C1 segment of cervical spinal cord (tissue), 14 donors: Measurements from ENCODE around the gene MTMR12.
"Not testable (repeated sequence)": the region's sequence is repeated elsewhere in the genome, so short reads cannot be mapped to it uniquely, and the experiment has no call there.

ENCODE experiments used
- DNase-seq, 14 donors: peaks; one replicate each; lab custom pipeline; 2025; lab: John Stamatoyannopoulos, UW

The MTMR12 gene

DNA sequence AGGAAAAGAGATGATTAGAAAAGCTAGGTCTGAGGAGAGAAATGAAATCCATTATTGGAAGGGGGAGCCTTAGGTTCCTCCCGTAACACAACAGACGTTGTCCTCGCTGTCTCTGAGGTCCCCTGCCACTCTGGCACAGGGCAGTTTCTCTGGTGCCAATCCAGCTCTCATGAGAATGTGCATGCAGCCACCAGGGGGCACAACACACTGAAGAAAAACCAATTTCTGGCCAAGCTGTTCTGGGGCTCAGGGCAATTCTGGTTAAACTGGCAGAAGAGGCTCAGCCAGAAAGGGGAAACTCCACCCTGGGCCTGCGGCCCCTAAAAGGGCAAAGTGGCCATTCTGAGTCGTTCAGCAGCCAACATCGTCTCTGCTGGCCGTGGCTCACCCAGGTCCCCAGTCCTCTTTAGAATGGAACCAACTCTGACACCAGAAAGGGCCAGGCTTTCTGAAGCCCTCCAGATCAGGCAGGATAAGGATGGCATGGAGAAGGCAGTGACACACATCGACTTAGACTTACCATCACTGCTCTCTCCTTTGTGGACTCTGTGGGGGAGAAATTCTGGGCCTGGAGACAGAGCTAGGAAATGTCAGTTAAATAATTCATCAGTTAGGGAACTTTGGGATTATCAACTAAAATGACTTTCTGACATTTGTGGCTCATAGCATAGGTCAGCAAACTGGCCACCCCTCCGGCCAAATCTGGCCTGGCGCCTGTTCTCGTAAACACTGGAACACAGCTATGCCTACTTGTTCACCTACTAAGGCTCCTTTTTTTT lies 80.1 kb downstream of the MTMR12 start:
- peak in 13 of 14 donors; percentile 20 to 80 (median 66) for DNase-seq

DNA sequence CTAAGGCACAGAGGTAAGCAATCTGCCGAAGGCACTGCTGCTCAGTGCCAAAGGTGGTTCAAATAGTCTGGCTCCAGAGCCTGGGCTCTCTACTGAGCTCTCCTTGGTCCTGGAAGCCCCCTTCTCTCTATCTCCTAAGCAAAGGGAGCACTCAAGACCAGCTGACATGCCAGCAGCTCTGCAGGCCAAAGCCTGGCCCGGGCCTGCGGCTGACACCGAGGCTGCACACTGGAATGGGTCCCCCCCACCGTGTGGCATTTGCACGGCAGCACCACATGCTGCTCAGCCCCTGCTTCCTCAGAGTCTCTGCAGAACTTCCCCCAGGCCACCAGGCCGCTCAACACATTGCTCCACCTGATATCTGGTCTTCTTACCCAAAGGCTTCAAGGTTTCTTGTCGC lies 80.8 kb downstream of the MTMR12 start:
- DNase-seq, result peak in 4 of 14 donors; percentile 20 to 68 (median 30)

DNA sequence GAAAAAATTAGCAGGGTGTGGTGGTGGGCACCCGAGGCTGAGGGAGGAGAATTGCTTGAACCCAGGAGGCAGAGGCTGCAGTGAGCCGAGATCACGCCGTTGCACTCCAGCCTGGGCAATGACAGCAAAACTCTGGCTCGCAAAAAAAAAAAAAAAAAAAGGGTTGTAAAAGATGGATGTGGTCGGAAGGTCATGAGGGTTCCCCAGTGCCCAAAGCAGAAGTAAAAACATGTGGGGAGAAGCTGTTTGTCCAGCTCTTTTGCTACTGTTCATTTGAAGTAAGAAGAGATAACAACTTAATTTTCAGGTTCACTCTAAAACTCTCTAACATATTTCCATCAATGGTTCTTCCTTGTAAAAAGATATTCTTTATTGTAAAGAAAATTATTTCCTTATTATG lies 81.5 kb downstream of the MTMR12 start:
- no peak for DNase-seq

DNA sequence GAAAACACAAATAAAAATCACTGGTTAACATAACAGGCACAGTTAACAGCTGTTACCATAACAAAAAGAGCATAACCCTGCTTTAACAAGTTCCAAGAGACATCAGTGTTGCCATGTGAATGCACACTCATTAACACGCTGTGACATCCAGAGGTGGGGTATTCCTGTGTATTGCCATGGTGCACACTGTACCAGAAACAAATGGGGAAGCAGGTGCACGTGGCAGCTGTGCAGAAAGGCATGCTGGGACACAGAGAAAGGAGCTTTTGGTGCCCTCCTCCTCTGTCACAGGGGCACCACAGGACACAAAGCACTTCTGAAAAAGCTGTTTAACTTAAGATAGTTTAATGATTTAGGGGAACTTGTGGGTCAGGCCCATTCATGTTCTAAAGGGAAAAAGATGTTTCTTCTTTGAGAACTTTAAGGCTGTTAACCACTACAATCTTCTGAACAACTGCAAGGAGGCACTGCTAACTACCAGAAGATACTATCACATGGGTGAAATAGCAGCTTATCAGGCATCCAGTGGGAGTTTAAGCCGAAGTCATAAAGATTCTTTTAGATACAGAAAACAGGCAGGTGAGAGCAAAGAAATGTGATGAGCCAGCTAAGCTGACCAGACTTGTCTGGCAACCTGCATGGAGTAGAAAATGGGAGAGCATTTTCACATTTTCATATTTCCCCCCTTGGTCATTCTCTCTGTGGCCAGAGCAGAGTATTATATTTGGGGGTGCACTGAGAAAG lies 82.2 kb downstream of the MTMR12 start:
- peak in 1 of 14 donors; percentile 10 for DNase-seq

DNA sequence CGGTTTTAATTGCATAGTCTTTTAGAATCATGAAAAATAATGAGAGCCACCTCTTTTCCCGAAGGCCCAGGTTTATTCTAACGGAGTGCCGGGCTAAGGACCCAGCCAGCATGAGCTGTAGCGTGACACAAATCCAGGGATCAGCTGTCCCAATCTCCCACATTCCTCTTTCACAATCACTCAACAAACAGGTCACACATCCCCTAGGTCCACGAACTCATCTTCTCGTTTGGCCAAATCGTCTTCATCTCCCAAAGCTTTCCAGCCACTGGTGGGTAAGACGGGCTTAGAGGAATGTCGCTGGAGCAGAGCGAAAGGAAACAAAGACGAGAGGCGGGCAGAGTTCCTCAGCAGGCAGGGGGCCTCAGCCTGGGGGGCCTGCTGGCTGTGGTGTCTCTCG lies 83.2 kb downstream of the MTMR12 start:
- no peak for DNase-seq

DNA sequence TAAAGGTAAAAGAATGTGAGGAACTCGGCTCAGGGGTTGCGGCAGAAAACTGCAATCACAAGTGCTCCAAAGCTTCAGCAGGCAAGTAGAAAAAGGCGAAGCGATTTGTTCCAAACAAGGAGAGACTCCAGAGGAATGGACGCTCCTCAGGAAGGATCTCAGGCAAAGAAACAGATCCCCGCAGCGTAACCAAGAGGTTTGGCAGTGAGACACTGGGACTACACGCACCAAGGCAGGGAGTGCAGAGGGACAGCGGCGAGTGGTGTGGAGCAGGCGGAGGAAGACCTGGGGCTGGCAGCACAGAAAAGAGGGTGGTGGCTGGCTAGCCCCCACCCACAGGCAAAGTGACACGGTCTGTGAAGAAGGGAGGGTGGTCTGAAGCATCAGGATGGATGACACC lies 83.9 kb downstream of the MTMR12 start:
- DNase-seq, result no peak

DNA sequence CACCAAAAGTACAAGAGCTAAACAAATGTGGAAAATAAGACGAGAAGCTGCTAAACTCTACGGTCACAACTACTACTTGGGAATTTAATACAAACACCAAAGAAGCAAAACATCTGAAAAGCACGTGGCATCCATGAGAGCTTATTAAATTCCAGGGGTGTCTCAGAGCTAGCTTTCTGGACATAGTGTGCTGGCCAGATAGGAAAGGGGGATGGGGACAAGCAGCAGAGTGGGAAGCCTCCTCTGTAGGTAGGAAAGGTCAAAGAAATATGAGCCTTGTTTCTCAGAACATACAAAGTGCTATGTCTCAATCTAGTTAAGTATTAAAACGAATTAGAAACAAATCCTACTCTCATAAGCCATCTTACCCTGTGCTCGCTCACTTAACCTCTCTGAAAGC lies 87.3 kb downstream of the MTMR12 start:
- DNase-seq, result no peak

DNA sequence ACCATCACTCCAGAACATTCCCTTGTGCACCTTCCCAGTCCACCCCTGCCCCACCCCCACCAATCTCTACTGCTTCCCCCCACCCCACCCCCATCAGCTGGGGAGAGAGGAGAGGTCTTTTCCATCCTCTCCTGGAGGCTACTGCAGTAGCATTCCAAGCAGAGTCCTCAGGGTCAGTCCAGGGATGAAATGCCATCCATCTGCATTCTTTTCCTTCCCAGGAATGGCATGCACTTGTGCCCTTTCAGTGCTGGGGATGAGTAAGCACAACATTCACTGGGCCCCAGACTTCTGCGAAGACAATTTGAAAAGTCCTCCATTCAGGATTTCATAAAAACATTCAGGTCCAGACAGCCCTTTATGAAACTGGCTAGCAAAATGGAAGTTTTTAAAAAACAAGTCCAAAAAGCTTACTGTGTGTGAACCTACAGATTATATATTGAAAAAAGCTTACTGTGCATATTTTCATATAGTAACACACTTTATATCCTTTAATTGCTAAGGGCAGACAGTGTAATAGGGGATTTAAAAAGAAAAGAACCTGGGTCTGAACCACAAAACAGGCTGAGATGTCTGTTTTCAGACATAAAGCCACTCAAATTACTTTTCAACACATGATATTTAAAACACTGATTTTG lies 88.6 kb downstream of the MTMR12 start:
- no peak for DNase-seq

DNA sequence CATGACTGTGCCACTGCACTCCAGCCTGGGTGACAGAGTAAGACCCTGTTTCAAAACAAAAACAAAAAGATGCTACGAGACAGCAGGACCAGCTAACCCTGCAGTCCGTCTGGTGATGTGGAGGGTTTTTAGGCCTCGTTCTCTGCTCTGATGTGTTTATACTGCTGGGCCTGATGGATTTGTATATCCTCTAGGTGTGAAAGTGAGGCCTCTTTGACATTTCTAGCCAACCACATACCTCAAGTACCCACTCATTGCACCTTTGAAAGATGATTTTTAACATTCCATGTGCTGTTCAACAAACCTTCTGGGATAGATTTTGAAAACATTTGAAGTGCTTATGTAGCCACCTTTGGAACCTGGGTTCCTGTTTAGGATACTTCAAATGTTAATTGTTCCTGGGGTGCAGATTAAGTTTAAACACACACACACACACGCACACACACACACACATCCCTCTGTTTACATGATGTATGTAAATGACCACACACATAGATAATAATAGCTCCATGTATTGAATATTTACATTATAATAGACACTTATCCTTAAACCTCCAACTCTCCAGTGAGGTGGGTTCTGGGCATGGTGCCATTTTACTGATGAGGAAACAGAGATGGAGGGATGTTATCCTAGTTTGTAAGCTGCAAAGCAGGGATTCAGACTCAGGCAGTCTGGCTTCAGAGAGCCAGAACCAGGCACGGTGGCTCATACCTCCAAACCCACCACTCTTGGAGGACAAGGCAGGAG lies 89.8 kb downstream of the MTMR12 start:
- no peak for DNase-seq

DNA sequence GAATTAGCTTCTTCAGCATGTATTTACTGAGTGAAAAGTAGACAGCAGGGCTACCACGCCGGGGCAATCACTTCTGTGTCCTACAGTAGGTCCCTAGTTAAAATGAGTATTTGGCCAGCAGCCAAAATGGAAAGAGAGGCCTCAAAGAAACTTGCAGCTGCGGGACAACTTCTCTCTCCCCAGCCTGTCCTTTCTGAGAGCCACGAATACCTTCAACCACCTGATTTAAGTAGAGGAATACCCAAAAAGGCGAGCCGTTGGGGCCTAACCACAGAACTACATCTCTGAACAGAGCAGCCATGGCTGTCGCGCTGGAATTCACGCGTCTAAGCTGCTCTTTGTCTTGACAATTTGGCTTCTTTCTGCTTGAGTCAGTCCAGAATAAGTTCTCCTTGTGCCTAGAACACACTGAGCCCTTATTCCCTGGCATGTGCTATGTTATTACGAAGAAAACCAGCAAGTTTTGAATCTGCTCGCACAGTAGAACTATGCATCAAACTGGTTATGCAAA lies 94.8 kb downstream of the MTMR12 start:
- peak in 9 of 14 donors; percentile 14 to 69 (median 42) for DNase-seq

DNA sequence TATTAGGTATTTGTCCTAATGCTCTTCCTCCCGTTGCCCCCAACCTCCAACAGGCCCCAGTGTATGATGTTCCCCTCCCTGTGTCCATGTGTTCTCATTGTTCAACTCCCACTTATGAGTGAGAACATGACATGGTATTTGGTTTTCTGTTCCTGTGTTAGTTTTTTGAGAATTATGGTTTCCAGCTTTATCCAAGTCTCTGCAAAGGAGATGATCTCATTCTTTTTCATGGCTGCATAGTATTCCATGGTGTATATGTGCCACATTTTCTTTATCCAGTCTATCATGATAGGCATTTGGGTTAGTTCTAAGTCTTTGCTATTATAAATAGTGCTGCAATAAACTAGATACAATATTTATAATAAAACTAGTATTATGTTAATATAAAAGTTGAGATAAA lies 98.4 kb downstream of the MTMR12 start:
- DNase-seq, result not testable (repeated sequence)

DNA sequence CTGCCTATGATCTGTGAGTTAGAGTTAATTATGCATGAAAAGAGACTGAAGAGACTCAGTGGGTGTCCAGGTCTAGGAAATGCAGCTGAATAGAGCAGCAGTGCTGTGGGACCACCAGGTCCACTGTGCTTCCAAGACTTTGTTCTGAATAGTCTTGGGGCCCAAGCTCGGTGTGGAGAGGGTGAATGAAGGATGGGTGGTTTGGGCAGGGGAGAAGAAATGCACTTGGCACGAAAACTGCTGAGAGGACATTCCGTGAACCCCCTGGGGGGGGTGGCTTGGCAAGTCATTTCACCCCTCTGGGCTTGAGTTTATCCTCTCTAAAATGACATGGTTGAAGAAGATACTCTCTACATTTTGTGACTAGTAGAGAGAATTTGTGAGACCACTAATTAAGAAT lies 102.6 kb downstream of the MTMR12 start:
- DNase-seq, result no peak

DNA sequence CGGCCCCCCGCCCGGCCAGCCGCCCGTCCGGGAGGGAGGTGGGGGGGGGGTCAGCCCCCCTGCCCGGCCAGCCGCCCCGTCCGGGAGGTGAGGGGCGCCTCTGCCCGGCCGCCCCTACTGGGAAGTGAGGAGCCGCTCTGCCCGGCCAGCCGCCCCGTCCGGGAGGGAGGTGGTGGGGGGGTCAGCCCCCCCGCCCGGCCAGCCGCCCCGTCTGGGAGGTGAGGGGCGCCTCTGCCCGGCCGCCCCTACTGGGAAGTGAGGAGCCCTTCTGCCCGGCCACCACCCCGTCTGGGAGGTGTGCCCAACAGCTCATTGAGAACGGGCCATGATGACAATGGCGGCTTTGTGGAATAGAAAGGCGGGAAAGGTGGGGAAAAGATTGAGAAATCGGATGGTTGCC lies 103.9 kb downstream of the MTMR12 start:
- DNase-seq, result not testable (repeated sequence)

DNA sequence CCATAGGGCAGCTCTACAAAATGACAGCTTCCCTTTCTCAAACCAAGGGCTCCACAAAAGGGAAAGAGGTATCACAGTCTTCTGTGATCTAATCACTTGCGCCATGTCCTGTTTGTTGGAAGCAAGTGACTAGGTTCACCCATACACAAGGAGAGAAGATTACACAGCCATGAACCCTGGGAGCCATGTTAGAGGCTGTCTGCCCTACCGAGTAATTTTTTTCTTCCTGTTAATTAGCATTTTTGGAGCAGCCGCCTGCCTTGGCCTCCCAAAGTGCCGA lies 105.4 kb downstream of the MTMR12 start:
- no peak for DNase-seq

DNA sequence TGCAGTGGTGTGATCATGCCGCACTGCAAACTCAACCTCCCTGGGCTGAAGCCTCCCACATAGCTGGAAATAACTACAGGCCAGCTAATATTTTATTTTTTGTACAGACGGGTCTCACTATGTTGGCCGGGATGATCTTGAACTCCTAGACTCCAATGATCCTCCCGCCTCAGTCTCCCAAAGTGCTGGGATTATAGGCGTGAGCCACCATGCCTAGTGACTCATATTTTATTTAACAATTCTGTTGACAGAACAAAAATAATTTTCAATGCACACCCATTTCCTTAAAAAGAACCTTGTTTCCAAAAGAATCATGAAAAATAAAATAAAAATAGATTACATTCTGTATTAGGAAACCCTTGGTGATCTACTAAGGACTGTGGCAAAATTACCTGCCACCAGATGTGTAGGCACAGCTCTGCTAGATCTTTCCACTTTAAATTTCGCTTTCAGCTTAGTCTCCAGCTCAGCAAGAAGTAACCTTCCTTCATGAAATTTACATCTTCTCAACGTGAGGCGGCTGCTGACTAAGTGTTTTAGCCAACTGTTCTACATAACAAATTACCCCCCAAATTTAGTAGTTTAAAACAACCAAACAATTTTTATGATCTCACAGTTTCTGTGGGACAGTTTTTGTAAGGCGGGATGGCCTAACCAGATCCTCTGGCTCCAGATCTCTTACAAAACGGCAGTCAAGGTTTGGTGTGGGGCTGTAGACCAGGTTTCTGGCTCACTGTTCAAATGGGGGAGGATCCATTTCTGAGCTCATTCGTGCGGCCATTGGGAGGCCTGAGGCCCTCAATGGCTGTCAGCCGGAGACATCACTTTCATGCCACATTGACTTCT lies 106.0 kb downstream of the MTMR12 start:
- no peak for DNase-seq

DNA sequence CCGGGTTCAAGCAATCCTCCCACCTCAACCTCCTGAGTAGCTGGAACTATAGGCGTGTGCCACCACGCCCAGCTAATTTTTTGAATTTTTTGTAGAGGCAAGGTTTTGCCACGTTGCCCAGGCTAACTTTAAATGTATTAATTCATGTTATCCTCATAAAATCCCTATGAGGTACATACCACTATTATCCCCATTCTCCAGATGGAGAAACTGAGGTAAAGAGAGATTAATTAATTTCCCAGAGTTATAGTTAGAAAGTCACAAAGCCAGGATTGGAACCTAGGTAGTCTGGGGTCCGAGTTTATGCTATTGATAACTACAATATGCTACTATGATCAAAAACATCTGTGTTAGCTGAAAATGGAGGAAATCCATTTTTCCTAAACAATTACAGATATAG lies 106.7 kb downstream of the MTMR12 start:
- DNase-seq, result no peak

DNA sequence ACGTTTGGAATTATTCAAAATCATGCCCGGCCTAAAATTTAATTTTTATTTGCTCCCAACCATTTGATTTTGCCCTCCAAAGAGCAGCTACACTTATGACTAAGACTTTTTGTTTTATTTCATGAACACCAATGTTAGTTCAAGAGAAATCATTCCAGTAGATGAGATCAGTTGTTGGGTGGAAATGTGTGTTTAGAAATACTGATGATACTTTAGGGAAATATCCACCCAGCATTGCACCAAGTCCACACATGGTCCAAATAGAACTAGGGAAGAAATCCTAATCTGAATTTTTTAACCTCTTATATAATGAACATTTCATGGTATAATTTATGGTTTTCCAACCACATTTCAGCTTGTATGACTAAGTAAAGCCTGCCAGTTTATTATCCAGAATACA lies 110.3 kb downstream of the MTMR12 start:
- no peak for DNase-seq

DNA sequence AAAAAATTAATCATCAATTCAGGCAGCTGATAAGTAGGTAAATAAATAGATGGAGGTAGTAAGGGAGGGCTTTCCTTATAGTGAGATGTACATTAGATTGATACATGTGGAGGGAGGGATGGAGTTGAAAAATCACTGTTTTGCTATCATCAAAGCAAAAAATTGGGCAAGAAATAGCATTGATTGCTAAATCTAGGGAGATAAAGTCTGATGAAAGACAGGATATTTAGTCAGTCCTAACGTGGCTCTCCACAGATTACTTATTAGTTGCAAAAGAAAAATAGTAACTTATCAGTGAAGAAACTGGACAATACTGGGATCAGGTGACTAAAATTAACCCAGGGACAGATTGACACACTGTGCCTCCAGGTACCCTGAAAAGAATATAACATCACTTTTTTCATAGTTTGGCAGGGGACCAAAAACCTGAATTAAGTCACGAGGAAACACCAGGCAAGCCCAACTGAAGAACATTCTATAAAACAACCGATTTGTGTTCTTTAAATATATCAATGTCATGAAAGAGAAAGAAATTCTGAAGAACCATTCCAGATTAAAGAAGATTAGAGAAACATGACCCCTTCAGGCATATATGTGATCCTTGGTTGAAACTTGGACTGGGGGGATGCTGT lies 111.5 kb downstream of the MTMR12 start:
- DNase-seq, result no peak

DNA sequence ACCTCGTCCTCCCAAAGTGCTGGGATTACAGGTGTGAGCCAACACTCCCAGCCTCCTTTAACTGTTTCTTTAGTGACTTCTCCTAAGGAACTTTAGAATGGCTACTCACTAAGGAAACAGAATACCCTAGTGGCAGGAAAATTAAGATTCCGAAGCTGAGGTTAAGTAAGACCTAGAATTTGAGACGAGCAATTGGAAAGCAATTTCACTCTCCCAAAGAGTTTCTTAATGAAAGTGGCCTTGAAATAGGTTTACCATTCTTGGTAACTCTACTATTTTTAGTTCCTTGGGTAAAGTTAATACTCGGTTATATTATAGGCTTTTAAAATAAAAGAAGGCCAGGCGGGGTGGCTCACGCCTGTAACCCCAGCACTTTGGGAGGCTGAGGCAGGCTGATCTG lies 115.7 kb downstream of the MTMR12 start:
- DNase-seq, result no peak

DNA sequence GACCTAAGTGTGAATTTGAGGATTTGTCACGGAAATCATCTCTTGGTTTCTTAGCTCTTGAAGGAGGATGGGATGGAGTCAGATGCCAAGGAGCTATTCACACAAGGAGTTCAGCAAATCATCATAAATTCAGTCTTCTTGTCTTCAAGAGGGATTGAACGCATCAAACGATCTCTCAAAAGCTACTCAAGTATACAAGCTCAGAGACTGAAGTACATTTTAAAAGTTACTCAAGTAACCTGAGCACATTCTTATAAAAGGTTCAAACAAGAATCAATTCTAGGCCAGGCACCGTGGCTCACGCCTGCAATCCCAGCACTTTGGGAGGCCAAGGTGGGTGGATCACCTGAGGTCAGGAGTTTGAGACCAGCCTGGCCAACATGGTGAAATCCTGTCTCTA lies 117.5 kb downstream of the MTMR12 start:
- no peak for DNase-seq

DNA sequence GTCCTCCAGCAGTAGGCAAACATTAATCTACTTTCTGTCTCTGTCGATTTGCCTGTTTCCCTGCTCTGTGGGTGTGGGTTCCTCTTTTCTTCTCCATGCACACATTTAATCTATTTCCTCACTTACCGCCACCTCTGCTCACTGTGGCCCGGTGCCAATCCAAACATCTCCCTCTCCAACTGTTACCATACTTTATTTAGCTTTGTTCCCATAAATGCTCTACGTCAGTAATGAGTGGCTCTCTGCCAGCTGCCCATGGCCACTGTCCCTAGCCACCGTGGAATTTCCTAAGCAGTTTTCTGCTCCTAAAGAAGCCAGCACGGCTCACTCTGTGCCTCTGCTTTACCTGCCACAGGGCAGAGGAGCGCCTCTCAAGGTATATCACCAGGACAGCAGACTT lies 119.1 kb downstream of the MTMR12 start:
- peak in 2 of 14 donors; percentile 21 to 45 for DNase-seq
